A172 (cell line): ENCODE measurements around the gene HNF4A. TPM values are rescaled to one million over a fixed set of nuclear protein-coding genes. Genes with fewer than 3 reads are reported as not detected.
"Not testable (repeated sequence)": the region's sequence is repeated elsewhere in the genome, so short reads cannot be mapped to it uniquely, and the experiment has no call there.

Experiments
- DNase-seq: peaks from one replicate; pipeline ENCODE4 v3.0.0-alpha.2; 2015; ENCODE audit warnings: low spot score
- total RNA-seq: library from RNA; depleted of rRNA; stranded (reverse); fragments of >200 nt; shearing (Covaris generic); gene quantifications from 2 replicates; pipeline ENCODE4 v1.2.3, GENCODE V29; 2014

The HNF4A gene
- total RNA-seq, 1 experiment from 2014 or later = not detected

DNA sequence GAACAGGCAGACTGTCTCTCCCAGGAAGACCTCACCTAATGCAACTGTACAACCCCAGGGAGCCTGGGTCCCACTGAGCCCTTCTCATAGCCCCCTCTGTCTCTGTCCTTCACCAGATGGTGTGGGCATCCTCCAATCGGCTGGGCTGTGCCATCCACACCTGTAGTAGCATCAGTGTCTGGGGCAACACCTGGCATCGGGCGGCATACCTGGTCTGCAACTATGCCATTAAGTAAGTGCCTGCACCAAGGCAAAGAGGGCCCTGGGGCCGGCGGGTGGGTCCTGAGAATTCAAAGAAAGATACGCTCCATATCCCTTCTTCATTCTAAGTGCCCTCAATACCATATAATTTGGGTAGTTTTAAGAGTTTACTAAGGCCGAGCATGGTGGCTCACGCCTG lies 10.4 kb upstream of the HNF4A start:
- no peak for DNase-seq

- not testable (repeated sequence) for DNase-seq
These were observed 9.6 kb upstream of the HNF4A start for GRCh38 chr20:44345941-44346340.

DNA sequence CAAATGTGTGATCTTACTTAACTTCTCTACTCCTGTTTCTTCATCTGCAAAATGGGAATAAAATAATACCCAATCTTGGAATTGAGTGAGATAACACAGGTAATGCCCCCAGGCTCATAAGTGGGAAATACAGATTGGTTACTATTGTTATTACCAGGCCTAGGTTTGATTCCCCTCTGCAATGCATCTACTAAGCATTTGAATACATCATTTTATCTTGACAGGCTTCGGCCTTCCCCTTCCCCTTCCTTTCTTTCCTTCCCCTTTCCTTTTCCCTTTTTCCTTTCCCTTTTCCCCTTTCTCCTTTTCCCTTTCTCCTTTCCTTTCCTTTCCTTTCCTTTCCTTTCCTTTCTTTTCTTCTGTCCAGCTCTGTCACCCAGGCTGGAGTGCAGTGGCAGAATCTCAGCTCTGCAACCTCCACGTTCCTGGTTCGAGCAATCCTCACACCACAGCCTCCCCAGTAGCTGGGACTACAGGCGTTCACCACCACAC lies 7.3 kb upstream of the HNF4A start:
- no peak for DNase-seq

GRCh38 chr20:44349349-44349748 lies 6.2 kb upstream of the HNF4A start:
- DNase-seq = no peak

- no peak for DNase-seq
These were observed 4.9 kb upstream of the HNF4A start for GRCh38 chr20:44350567-44350966.

DNA sequence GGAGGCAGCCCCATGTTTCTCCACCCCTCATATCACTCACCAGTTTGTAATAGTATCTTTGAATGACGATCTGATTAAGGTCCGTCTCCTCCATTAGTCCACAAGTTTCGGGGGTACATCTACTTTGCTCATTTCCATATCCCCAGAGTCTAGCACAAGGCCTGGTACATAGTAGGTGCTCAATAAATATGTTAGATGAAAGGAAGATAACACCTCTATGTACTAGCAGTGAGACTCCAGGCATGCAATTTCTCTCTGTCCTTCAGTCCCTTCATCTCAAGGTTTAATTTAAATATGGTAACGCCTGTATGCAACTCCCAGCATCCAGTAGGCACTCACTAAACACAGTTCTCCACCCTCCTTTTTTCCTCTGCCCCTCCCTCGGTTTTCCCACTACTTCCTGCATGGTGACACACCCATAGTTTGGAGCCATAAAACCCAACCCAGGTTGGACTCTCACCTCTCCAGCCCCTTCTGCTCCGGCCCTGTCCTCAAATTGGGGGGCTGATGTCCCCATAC lies 461 bp upstream of the HNF4A start:
- DNase-seq = no peak

GRCh38 chr20:44356353-44356723 lies 839 bp downstream of the HNF4A start:
- no peak for DNase-seq

DNA sequence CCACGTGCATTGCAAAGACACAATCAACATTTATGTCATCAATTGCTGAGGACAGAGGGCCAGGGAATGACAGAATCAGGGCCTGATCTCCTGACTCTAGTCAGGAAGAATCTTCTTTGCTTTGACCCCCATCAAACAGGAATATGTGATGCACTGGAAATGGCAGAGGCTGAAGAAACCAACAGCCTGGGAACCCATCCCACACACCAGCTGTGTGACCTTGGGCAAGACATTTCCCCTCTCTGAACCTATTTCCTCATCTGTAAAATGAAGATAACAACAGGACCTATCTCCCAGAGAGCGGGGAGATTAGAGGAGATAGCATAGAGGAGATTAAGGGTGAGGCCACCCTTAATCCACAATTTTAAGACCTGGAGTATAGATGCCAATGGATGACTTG lies 1.5 kb downstream of the HNF4A start:
- DNase-seq = no peak

DNA sequence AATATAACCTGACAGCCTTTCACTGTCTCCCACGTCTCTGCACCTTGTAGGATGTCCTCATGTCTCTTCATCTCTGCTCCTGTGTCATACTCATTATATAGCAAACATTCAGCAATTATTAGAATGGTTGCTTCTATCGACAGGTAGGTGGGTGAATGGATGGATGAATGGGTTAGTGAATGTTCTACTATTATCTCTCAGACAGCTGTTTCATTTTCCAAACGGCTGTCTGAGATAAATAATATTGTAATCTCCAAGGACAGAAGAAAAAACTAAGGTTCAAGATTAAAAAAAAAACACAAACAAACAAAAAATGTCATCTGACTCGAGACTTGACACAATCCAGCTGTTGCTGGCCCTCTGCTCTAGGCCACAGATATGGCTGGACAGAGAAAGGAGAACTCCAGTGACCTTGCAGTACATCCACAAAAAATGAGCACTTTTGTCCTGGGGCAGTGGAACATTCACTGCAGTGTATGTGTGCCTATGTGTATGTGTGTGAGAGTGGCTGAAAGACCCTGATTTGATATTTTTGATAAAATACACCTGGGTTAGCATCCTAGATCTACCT lies 2.1 kb downstream of the HNF4A start:
- DNase-seq = no peak

- DNase-seq = no peak
These were observed 3.3 kb downstream of the HNF4A start for GRCh38 chr20:44358776-44359175.

GRCh38 chr20:44360221-44360620 lies 4.7 kb downstream of the HNF4A start:
- DNase-seq = no peak

- DNase-seq = no peak
These were observed 5.5 kb downstream of the HNF4A start for GRCh38 chr20:44361021-44361420.

DNA sequence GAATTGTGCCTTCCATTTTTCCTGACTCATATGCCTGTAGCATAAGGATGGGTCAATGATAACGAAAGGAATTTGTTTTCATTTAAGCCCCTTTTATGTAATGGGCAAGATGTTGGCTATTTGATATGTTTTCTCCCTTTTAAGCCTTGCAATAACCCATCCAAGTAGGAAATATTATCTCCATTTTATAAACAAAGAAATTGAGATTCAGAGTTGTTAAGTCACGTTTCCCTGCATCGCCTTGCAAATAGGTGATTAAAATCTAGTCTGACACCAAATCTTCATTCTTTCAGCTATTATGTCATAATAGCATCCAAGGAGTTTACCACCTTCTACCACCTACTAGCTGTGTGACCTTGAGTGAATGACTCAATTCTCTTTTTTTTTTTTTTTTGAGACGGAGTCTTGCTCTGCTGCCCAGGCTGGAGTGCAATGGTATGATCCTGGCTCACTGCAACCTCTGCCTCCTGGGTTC lies 7.0 kb downstream of the HNF4A start:
- peak; percentile 46 for DNase-seq

GRCh38 chr20:44364068-44364467 lies 8.6 kb downstream of the HNF4A start:
- DNase-seq = no peak

- no peak for DNase-seq
These were observed 9.3 kb downstream of the HNF4A start for GRCh38 chr20:44364780-44365179.

DNA sequence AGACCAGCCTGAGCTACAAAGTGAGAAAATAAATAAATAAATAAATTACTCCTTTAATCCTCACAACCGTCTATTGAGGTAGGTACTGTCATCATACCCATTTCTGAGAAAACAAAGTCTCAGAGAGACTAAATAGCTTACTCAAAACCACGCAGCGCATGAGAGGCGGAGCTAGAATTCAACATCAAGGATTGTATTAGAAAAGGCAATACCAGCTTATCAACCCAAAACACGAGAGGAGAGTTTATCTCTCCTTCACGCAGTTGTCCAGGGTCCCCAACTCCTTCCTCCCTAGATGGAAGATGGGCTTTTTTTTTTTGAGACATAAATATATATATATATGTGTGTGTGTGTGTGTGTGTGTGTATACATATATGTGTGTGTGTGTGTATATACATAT lies 12.2 kb downstream of the HNF4A start:
- DNase-seq = no peak

- DNase-seq = no peak
These were observed 15.2 kb downstream of the HNF4A start for GRCh38 chr20:44370639-44371218.

DNA sequence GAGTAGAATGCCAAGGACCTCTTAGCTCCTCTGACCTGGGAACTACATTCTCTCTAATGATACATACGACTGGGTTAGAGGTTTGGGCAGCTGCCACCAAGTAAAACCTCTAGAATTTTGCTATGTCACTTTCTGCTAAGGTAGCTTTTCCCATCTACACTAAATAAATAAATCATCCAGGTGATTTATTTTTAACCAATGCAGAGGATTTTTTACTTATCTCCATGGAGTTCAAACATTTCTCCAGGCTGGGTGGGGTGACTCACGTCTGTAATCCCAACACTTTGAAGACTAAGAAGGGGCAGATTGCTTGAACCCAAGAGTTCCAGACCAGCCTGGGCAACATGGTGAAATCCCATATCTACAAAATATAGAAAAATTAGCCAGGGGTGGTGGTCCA lies 27.1 kb downstream of the HNF4A start:
- peak; percentile 19 for DNase-seq

- peak; percentile 63 for DNase-seq
These were observed 29.0 kb downstream of the HNF4A start for GRCh38 chr20:44384423-44385027.

- peak; percentile 69 for DNase-seq
These were observed 33.0 kb downstream of the HNF4A start for GRCh38 chr20:44388466-44389023.

DNA sequence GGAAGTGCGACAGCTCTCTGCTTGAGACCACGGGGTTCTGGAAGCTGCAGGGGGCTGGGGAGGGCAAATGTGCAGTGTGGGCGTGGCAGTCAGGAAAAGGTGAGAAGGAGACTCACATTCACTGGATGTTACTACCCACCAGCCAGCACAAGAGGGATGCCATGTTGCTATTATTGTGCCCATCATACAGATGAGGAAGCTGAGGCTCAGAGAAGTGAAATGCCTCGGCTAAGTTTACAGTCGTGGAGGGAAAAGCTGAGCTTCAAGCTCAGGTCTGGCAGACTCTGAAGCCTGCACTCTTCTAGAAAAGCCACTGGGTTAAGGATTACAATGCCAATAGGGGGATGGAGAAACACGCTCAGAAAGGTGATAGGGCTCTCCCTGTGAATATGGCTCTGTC lies 34.4 kb downstream of the HNF4A start:
- no peak for DNase-seq

DNA sequence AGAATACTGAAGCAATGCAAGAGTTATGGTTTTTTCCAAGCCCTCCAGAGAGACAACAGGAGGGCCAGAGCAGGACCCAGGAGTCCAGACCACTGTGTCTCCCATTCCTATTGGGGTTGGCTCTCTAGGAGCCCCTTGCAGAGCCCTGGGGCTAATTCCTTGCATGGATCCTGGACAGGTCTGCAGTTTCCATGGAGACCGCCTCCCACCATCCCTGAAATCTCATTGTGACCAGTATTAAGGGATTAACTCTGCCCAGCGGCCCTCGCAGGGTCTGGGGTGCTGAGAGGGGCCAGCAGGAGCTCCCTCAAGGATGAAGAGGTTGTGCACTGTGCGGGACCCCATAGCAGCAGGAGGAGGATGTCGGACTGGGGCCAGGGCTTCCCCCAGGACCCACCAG lies 34.8 kb downstream of the HNF4A start:
- DNase-seq = no peak
